Psoas muscle (tissue), 8 donors: ENCODE data around the gene DDX21. TPM values are rescaled to one million over a fixed set of nuclear protein-coding genes. Genes with fewer than 3 reads are reported as not detected.

Experiments
- ATAC-seq, 4 donors: fragments of 200-7000 bp; cut with Tn5 transposase; one replicate each; pipeline ENCODE4 v1.9.1; 2020; ENCODE audit warnings: moderate library complexity in 3 of 4, mild to moderate bottlenecking in 2 of 4
- DNase-seq, 2 donors: peaks; one replicate each; pipeline ENCODE4 v3.0.0-alpha.2; 2020
- H3K27ac ChIP-seq: fragments of 200-600 bp; one replicate; pipeline ENCODE4 v1.8.0; 2022
- H3K27me3 ChIP-seq, 3 donors: fragments of 200-600 bp in 1 of 3; one replicate each; pipeline versions ENCODE4 v1.6.1 to v1.8.0; 2013 to 2022; ENCODE audit warnings: low read length in 2 of 3, mild to moderate bottlenecking in 2 of 3, moderate library complexity in 1 of 3; ENCODE audit not compliant: insufficient read depth in 3 of 3
- H3K36me3 ChIP-seq, 2 donors: fragments of 200-600 bp in 1 of 2; one replicate each; pipeline versions ENCODE4 v1.6.1 to v1.8.0; 2013 to 2022; ENCODE audit warnings: low read depth in 1 of 2, mild to moderate bottlenecking in 1 of 2, moderate library complexity in 1 of 2; ENCODE audit not compliant: insufficient read depth in 1 of 2
- H3K4me1 ChIP-seq: fragments of 200-600 bp; one replicate; pipeline ENCODE4 v1.8.0; 2022
- H3K4me3 ChIP-seq: fragments of 200-600 bp; one replicate; pipeline ENCODE4 v1.8.0; 2022; ENCODE audit warnings: mild to moderate bottlenecking
- H3K9me3 ChIP-seq: fragments of 200-600 bp; one replicate; pipeline ENCODE4 v1.8.0; 2022
- CTCF ChIP-seq: fragments of 200-600 bp; IDR thresholded peaks from one replicate; pipeline ENCODE4 v1.8.0; 2022; ENCODE audit warnings: antibody characterized with exemption
- WGBS, 3 donors: extraction: QIAGEN DNeasy Blood & Tissue Kit; methylation state at CpG; one replicate each; pipeline versions ENCODE4 v1.1.6 to v1.1.7; 2013; 5-methylcytosine and 5-hydroxymethylcytosine counted together
- intact Hi-C, 2 donors: fragments of 100-400 bp; cut with DNase I; formaldehyde crosslinking; loops; one replicate each; pipeline versions ENCODE4 v1.11.0 to v1.14.2; 2022
- polyA plus RNA-seq, 3 donors: library from polyadenylated mRNA; stranded (reverse); fragments of 200-250 nt; gene quantifications; one replicate each; pipeline ENCODE4 v1.2.3, GENCODE V29; 2013
- total RNA-seq, 4 donors: library from RNA; stranded (reverse); fragmentation: NEBNext Ultra II Directional in 2 of 4; extraction: Animal tissue kit (Norgen Biotek cat#: 25700) in 2 of 4; gene quantifications; one replicate each; pipeline versions ENCODE4 v1.2.1 to v1.2.4, GENCODE V29; 2021 to 2023
- donor health status: healthy with polysubstance abuse.
- donor health status: DM: no; HTN: no; CAD: no; lungs with moderate emphysema.
- donor health status: Bipolar disorder and iron deficiency.
- donor health status: healthy.
- donor health status: DM: yes; HTN: yes; CAD: no.
- donor health status: DM: no; HTN: no; CAD: no.
- donor health status: DM: no; HTN: no; CAD: no.
- donor health status: DM: yes; HTN: yes; CAD: no.

The DDX21 gene
- total and polyA plus RNA-seq, 7 donors, result 30.8 to 120 (median 76.1) TPM

- ATAC-seq, result no peak
- no peak for DNase-seq
- no peaks in the 10 kb centered on the region for H3K9me3 ChIP-seq
- intact Hi-C loops, result loop anchor here in 1 of 2 donors (5.0 kb wide), 1 partner anchor 32 kb away; the partner anchor contains the start of gene KIFBP
- H3K27me3 ChIP-seq, result no peaks in the 10 kb centered on the region
- peaks cover 0 to 34% of the 10 kb centered on the region in 2 donors for H3K36me3 ChIP-seq
- WGBS, 3 donors, result 89 to 94% (median 92%) methylated on average over 12 of the region's 12 CpGs
- no peak overlapping the region for H3K27ac ChIP-seq
- H3K4me3 ChIP-seq, result peak overlapping the region; percentile 99
- no peak for TF ChIP-seq CTCF
- H3K4me1 ChIP-seq, result peaks cover 23% of the 10 kb centered on the region
These were observed 1.1 kb upstream of the DDX21 start for GRCh38 chr10:68954904-68955303.

GRCh38 chr10:68955355-68955831 lies 577 bp upstream of the DDX21 start:
- TF ChIP-seq CTCF, result no peak
- DNase-seq (no peak), ATAC-seq (peak in 1 of 4 donors; percentile 4)
- Histone ChIP-seq H3K27me3 (no peaks in the 10 kb centered on the region), H3K36me3 (peaks cover 0 to 34% of the 10 kb centered on the region in 2 donors), H3K27ac (peak overlapping the region; percentile 99), H3K9me3 (no peaks in the 10 kb centered on the region), H3K4me1 (peaks cover 23% of the 10 kb centered on the region), H3K4me3 (peak overlapping the region; percentile 99)
- 4 to 6% (median 5%) methylated on average over 16 of the region's 16 CpGs for WGBS, 3 donors
- intact Hi-C loops, result no loop called here

- H3K27ac ChIP-seq, result peak overlapping the region; percentile 99
- DNase-seq (no peak), ATAC-seq (no peak)
- H3K36me3 ChIP-seq, result peaks cover 2 to 41% of the 10 kb centered on the region in 2 donors
- no peaks in the 10 kb centered on the region for H3K27me3 ChIP-seq
- peak overlapping the region; percentile 99 for H3K4me3 ChIP-seq
- peaks cover 23% of the 10 kb centered on the region for H3K4me1 ChIP-seq
- WGBS, 3 donors, result 53 to 57% (median 55%) methylated on average over 7 of the region's 7 CpGs
- no peak for TF ChIP-seq CTCF
- intact Hi-C loops, result no loop called here
- H3K9me3 ChIP-seq, result no peaks in the 10 kb centered on the region
These were observed 1.3 kb downstream of the DDX21 start for GRCh38 chr10:68957284-68957615.

GRCh38 chr10:68957654-68958053 lies 1.7 kb downstream of the DDX21 start:
- intact Hi-C loops, result no loop called here
- H3K36me3 ChIP-seq, result peaks cover 2 to 45% of the 10 kb centered on the region in 2 donors
- TF ChIP-seq CTCF, result no peak
- peaks cover 23% of the 10 kb centered on the region for H3K4me1 ChIP-seq
- peak overlapping the region; percentile 99 for H3K27ac ChIP-seq
- H3K27me3 ChIP-seq, result no peaks in the 10 kb centered on the region
- H3K4me3 ChIP-seq, result peak overlapping the region; percentile 99
- no peaks in the 10 kb centered on the region for H3K9me3 ChIP-seq
- DNase-seq (no peak), ATAC-seq (no peak)
- WGBS, 3 donors, result 51 to 59% (median 52%) methylated on average over 3 of the region's 3 CpGs
